Gastrocnemius medialis (tissue), 4 donors: ENCODE results near the gene HIGD1C. TPM values are rescaled to one million over a fixed set of nuclear protein-coding genes. Genes with fewer than 3 reads are reported as not detected.
A peak's percentile ranks its signal among the peaks of the same experiment; 100 is the strongest.

Experiments
- ATAC-seq, 2 donors: fragments of 150-250 bp; one replicate each; pipeline ENCODE4 v1.9.1; 2016
- DNase-seq, 2 donors: peaks; one replicate each; pipeline ENCODE4 v3.0.0-alpha.2; 2019
- H3K27ac ChIP-seq, 4 donors: fragments of 200-600 bp; sonication (generic); 1 replicate in 1 of 4; 2 replicates in 3 of 4; pipeline ENCODE4 v1.5.1; 2016 to 2018; ENCODE audit warnings: mild to moderate bottlenecking in 2 of 4, moderate library complexity in 1 of 4
- H3K27me3 ChIP-seq, 3 donors: fragments of 200-600 bp; sonication (generic) in 2 of 3; 1 replicate in 1 of 3; 2 replicates in 2 of 3; pipeline versions ENCODE4 v1.5.1 to v1.6.0; 2016 to 2019; ENCODE audit warnings: mild to moderate bottlenecking in 1 of 3, moderate library complexity in 1 of 3
- H3K36me3 ChIP-seq, 2 donors: fragments of 200-600 bp; sonication (generic) in 1 of 2; one replicate each; pipeline ENCODE4 v1.5.1; 2017 to 2018
- H3K4me1 ChIP-seq, 2 donors: fragments of 200-600 bp; sonication (generic) in 1 of 2; one replicate each; pipeline ENCODE4 v1.5.1; 2016 to 2017; ENCODE audit warnings: mild to moderate bottlenecking in 2 of 2
- H3K4me3 ChIP-seq, 4 donors: fragments of 200-600 bp; sonication (generic) in 3 of 4; 1 replicate in 1 of 4; 2 replicates in 3 of 4; pipeline ENCODE4 v1.5.1; 2016 to 2019; ENCODE audit warnings: mild to moderate bottlenecking in 2 of 4
- H3K9me3 ChIP-seq, 3 donors: fragments of 200-600 bp; sonication (generic) in 2 of 3; 1 replicate in 1 of 3; 2 replicates in 2 of 3; pipeline ENCODE4 v1.5.1; 2016 to 2019
- POLR2A ChIP-seq, 2 donors: fragments of 450-650 bp; IDR thresholded peaks; one replicate each; pipeline ENCODE4 v1.6.1; 2017; ENCODE audit warnings: antibody characterized with exemption in 2 of 2, mild to moderate bottlenecking in 2 of 2, moderate library complexity in 2 of 2
- in situ Hi-C, 4 donors: fragments of 200-750 bp; cut with MboI; loops; one replicate each; pipeline versions ENCODE4 v1.15.0 to v1.8.0; 2017; ENCODE audit warnings: low sequenced_read_pairs in 4 of 4
- intact Hi-C: fragments of 100-400 bp; cut with DNase I; formaldehyde crosslinking; loops from one replicate; pipeline ENCODE4 v1.15.1; 2023; ENCODE audit warnings: low total_unique reads
- total RNA-seq, 4 donors: library from RNA; depleted of rRNA; stranded (reverse); fragments of >200 nt; gene quantifications; one replicate each; pipeline versions ENCODE4 v1.1.0 to v1.2.3, GENCODE V29; 2016
- TF ChIP-seq, protein P1 (sequence below), 5 experiments: fragments of 450-650 bp in 3 of 5; fragments of 200-600 bp in 2 of 5; sonication (generic) in 2 of 5; IDR thresholded peaks in 4 of 5; conservative IDR thresholded peaks in 1 of 5; 1 replicate in 4 of 5; 2 replicates in 1 of 5; pipeline ENCODE4 v1.5.1; 2016 to 2019; ENCODE audit warnings: antibody characterized with exemption in 5 of 5, mild to moderate bottlenecking in 3 of 5, moderate library complexity in 3 of 5

Gene HIGD1C
- total RNA-seq, 4 donors from 2014 or later = not detected

DNA sequence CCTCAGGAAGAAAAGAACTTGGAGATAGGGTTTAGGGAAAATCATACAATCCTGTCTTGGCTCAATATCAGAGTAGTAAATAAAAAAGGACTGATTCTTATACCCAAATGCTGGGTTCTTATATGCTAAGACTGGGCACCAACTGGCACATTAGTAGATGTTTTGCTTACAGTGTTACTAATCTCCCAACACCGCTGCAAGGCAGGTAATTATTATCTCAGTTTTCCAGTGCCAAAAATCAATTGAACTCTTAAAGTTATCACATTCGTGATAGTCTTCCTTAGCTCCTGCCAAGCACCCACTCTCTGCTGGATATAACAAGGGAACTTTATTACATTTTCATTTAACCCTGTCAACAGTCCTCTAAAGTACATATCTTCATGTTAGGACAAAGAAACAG, 25.0 kb upstream of the HIGD1C start:
- in situ Hi-C loops = loop anchor here in 2 of 4 donors (5.0 to 10.0 kb wide), 2 partner anchors 55 to 97 kb away; partner anchors contain the start of gene SLC11A2 (in 1 of the 2)
- DNase-seq (no peak), ATAC-seq (no peak)
- Histone ChIP-seq H3K36me3 (peaks cover 0 to 16% of the 10 kb centered on the region in 2 donors), H3K4me1 (peaks cover 54 to 65% of the 10 kb centered on the region in 2 donors), H3K4me3 (peak overlapping the region; percentile 64 to 89 (median 79)), H3K27me3 (no peaks in the 10 kb centered on the region), H3K9me3 (no peaks in the 10 kb centered on the region), H3K27ac (peak overlapping the region; percentile 83 to 91 (median 87))
- no peak for TF ChIP-seq POLR2A (IDR thresholded peaks at IDR 0.05)
- TF ChIP-seq, protein P1, sequence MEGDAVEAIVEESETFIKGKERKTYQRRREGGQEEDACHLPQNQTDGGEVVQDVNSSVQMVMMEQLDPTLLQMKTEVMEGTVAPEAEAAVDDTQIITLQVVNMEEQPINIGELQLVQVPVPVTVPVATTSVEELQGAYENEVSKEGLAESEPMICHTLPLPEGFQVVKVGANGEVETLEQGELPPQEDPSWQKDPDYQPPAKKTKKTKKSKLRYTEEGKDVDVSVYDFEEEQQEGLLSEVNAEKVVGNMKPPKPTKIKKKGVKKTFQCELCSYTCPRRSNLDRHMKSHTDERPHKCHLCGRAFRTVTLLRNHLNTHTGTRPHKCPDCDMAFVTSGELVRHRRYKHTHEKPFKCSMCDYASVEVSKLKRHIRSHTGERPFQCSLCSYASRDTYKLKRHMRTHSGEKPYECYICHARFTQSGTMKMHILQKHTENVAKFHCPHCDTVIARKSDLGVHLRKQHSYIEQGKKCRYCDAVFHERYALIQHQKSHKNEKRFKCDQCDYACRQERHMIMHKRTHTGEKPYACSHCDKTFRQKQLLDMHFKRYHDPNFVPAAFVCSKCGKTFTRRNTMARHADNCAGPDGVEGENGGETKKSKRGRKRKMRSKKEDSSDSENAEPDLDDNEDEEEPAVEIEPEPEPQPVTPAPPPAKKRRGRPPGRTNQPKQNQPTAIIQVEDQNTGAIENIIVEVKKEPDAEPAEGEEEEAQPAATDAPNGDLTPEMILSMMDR (IDR thresholded peaks at IDR 0.05 in 4 of 5, conservative IDR thresholded peaks at IDR 0.05 in 1 of 5) = no peak
- intact Hi-C loops = loop anchor here (5.0 kb wide), 1 partner anchor 290 kb away; the partner anchor contains the start of gene POU6F1

DNA sequence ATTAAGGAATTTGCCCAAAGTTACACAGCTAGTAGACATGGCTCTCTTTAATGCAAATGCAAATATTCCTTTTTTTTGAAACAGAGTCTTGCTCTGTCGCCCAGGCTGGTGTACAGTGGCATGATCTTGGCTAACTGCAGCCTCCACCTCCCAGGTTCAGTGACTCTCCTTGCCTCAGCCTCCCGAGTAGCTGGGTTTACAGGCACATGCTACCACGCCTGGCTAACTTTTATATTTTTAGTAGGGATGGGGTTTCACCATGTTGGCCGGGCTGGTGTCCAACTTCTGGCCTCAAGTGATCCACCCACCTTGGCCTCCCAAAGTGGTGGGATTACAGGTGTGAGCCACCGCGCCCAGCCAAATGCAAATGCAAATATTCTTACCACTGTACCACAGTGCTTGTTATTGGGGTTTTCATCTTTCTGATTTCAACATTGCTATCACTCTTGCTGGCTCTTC, 24.5 kb upstream of the HIGD1C start:
- peak; percentile 61 to 79 for TF ChIP-seq POLR2A (IDR thresholded peaks at IDR 0.05)
- TF ChIP-seq, protein P1 (IDR thresholded peaks at IDR 0.05 in 4 of 5, conservative IDR thresholded peaks at IDR 0.05 in 1 of 5) = no peak
- ATAC-seq (no peak), DNase-seq (peak; percentile 58 to 78)
- peak overlapping the region; percentile 64 to 89 (median 79) for H3K4me3 ChIP-seq
- intact Hi-C loops (loop anchor here (5.0 kb wide), 1 partner anchor 290 kb away; the partner anchor contains the start of gene POU6F1), in situ Hi-C loops (loop anchor here in 2 of 4 donors (5.0 to 10.0 kb wide), 2 partner anchors 55 to 97 kb away; partner anchors contain the start of gene SLC11A2 (in 1 of the 2))
- H3K9me3 ChIP-seq = no peaks in the 10 kb centered on the region
- H3K27ac ChIP-seq = peak overlapping the region; percentile 83 to 91 (median 87)
- H3K27me3 ChIP-seq = no peaks in the 10 kb centered on the region
- H3K36me3 ChIP-seq = peaks cover 0 to 16% of the 10 kb centered on the region in 2 donors
- H3K4me1 ChIP-seq = peaks cover 54 to 65% of the 10 kb centered on the region in 2 donors

DNA sequence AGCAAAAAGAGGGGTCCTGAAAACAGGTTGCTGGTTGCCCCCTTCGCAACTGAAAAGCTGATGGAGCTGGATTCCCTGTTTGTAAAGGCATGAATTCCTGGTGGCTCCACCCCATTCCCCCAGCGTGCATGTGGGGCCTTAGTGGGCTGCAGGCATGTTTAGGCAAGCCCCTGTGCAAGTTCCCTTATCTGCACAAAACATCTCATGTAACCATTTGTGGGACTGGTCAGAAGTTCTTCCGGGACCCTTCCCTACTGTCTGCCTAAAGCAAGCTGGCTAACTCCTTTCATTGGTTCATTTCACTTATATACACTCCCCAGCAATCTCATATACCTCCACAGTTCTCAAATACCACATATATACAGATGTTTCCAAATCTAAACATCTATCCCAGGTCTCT, 24.0 kb upstream of the HIGD1C start:
- TF ChIP-seq POLR2A (IDR thresholded peaks at IDR 0.05) = no peak
- TF ChIP-seq, protein P1 (IDR thresholded peaks at IDR 0.05 in 4 of 5, conservative IDR thresholded peaks at IDR 0.05 in 1 of 5) = no peak
- Histone ChIP-seq H3K27ac (peak overlapping the region; percentile 83 to 91 (median 87)), H3K4me3 (peak overlapping the region; percentile 64 to 89 (median 79)), H3K36me3 (peaks cover 0 to 16% of the 10 kb centered on the region in 2 donors), H3K4me1 (peaks cover 54 to 64% of the 10 kb centered on the region in 2 donors), H3K27me3 (no peaks in the 10 kb centered on the region), H3K9me3 (no peaks in the 10 kb centered on the region)
- ATAC-seq = no peak
- intact Hi-C loops = loop anchor here (5.0 kb wide), 1 partner anchor 289 kb away; the partner anchor contains the start of gene POU6F1
- no peak for DNase-seq
- in situ Hi-C loops = loop anchor here in 2 of 4 donors (5.0 to 10.0 kb wide), 2 partner anchors 54 to 96 kb away; partner anchors contain the start of gene SLC11A2 (in 1 of the 2)

DNA sequence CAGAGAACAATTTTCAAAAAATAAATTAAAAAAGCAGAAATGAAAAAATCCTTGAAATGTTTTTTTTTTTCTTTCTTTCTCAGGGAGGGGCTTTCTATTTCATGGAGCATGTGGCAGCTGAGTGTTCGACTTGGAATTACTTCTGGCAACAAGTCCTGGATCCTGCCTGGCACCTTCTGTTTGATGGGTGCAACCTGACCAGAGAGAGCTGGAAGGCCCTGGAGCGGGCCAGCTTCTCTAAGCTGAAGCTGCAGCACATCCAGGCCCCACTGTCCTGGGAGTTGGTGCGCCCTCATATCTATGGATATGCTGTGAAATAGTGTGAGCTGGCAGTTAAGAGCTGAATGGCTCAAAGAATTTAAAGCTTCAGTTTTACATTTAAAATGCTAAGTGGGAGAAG, 22.5 kb upstream of the HIGD1C start:
- Histone ChIP-seq H3K4me3 (no peak overlapping the region), H3K4me1 (peaks cover 62 to 66% of the 10 kb centered on the region in 2 donors), H3K9me3 (no peaks in the 10 kb centered on the region), H3K27ac (peak overlapping the region; percentile 83 to 91 (median 87)), H3K27me3 (no peaks in the 10 kb centered on the region), H3K36me3 (peaks cover 0 to 16% of the 10 kb centered on the region in 2 donors)
- intact Hi-C loops = loop anchor here (5.0 kb wide), 1 partner anchor 287 kb away; the partner anchor contains the start of gene POU6F1
- DNase-seq (no peak), ATAC-seq (no peak)
- TF ChIP-seq, protein P1 (IDR thresholded peaks at IDR 0.05 in 4 of 5, conservative IDR thresholded peaks at IDR 0.05 in 1 of 5) = no peak
- TF ChIP-seq POLR2A (IDR thresholded peaks at IDR 0.05) = no peak
- in situ Hi-C loops = loop anchor here in 2 of 4 donors (5.0 to 10.0 kb wide), 2 partner anchors 52 to 95 kb away; partner anchors contain the start of gene SLC11A2 (in 1 of the 2)
